ENCODE data around the gene CHADL.
"Not testable (repeated sequence)": the region's sequence is repeated elsewhere in the genome, so short reads cannot be mapped to it uniquely, and the experiment has no call there.

Gene CHADL

DNA sequence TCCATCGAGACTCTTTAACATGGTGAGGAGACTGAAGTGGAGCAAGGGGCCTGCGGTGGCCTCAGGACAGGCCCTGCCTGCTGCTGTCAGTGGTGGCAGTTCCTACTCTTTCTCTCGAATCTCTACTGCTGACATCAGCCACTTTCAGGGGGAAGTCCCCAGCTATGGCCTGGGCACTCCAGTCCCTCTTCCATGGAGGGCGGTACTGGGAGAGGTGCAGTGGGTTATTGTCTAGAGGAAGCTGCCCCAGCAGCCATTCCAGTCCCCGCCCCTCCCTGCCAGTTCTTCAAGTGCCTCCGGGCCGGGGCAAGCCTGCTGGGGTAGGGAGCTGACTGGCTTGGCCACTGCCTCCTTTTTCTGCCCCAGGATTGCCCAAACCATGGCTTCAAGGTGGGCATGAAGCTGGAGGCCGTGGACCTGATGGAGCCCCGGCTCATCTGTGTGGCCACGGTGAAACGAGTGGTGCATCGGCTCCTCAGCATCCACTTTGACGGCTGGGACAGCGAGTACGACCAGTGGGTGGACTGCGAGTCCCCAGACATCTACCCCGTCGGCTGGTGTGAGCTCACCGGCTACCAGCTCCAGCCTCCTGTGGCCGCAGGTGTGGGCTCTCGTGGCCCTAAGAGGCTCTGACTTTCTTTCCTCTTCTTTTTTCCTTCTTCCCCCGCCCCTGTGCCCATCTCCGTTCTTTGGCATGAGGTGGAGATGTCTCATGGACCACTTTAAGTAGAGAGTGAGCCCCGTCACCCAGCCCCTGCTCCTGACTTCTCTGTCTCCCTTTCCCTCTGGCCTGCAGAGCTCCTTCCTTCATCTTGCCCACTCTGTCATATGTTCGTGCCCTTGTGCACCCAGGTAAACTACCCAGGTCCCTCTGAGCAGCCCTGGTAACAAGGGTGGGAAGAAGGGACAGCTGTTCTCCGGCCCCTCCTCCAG is 13.7 kb downstream of the CHADL start:
- DNase-seq: no peak

DNA sequence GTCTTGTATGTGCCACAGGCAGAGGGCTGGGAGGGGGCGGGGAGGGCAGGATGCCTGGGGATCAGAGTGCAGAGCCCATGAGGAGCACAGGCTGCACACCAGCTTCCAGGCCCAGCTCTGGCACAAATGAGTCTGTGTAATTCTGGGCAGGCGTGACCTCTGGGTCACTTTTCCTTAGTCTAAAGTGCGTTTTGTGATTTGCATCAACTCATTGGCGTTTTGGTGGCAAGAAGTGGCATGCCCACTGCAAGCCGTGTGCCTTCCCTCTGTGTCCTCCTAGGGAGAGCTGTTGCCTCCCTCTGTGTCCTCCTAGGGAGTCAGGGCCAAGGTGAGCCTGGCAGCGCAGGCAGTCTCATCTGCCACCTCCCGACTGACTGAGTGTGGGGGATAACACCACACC is 17.2 kb downstream of the CHADL start:
- no peak for DNase-seq

DNA sequence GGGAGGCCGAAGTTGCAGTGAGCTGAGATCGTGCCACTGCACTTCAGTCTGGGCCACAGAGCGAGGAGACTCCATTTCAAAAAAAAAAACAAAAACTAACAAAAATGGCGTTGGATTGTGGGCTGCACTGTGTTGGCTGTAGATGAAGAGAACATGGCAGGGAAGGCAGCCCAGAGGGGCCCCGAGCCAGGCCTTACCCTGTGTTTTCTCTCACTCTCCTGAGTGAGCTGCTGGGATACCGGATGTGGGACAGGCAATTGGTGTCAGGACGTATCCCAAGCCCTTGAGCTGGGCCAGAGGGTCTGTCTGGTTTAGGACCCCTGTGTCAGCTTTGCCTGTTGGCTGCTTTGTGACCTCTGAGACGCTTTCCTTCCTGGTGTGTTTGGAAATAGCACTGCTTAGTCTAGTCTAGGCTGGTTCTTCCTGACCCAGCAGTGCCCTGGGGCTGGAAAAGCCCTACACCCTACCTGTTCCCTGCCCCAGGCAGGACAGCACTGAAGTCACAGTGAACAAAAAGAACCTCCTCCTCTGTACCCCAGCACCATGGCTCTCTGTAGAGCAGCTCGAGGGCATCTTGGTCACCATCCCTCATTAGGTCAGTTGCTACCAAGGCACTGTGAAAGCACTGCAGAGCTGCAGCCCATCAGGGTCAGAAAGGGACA is 17.8 kb downstream of the CHADL start:
- DNase-seq: no peak

DNA sequence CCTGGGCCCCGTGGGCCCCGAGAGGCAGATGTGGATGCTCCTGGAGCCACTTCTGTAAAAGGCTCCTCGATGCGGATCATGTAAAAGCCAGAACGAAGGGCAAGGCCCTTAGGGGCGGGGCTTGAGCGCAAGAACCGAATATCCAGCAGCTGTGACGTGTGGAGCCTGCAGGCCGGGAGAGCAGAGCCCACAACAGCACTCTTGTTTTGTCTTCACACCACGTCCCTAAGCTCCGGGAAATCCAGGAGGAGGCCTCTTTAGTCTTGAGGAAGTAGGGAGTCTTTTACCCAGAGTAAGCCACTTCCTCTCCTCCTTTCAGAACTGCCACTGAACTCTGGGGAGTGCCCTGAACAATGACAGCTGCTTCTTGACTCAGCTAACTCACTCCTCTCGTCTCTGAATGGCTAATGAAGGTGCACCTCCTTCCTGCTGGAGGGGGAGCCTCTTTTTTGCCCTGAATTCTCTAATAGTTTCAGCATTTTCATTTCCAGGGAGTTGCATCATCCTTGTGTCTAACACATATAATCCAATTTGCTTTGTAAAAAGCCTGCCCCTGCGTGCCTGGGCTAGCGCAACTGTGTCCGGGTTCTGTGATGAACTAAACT is 23.1 kb downstream of the CHADL start:
- DNase-seq: no peak

DNA sequence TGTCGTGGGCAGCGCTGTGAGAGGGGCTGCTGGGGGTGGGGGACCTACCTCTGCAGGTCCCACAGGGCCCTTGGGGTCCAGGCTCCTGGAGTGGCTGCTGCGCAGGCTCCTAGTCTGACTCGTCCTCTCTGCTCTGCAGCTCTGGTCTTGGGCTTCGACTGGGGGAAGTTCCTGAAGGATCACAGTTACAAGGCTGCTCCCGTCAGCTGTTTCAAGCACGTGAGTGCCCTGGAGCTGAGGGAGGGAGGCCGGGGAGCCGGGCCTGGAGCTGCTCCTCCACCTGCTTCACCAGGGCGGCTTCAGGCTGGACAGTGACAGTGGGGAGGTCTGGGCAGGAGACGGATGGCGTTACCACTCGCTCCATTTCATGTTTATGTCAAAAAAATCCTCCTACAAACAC is 23.7 kb downstream of the CHADL start:
- DNase-seq: no peak

DNA sequence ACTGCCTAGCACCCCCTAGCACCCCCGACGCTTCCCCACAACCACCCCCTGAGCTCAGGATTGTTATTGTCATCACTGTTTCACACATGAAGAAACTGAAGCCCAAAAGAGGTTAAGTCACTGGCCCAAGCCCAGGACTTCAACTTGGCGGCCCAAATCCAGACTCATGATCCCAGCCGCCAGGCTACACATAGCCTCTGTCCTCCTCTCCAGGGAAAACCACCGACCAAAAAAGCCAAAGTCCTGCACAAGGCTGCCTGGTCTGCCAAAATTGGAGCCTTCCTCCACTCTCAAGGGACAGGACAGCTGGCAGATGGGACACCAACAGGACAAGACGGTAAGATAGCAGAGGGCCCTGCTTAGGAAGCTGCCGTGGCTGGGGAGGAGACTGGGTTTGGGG is 24.8 kb downstream of the CHADL start:
- DNase-seq: no peak

DNA sequence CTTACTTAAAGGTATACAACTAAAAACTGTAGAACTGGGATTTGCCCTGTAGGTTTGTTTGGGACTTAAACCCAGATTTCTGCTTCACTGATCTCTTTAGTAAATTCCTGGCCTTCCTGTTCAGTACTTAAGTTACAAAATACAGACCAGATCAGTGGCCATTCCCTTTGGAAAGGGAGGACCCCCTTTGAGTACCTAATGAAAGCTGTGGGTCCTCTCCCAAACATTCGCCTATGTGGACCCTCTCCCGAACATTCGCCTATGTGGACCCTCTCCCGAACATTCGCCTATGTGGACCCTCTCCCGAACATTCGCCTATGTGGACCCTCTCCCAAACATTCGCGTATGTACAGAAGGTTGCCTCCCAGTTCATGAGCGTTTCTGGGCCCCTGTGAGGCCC is 25.3 kb downstream of the CHADL start:
- no peak for DNase-seq

DNA sequence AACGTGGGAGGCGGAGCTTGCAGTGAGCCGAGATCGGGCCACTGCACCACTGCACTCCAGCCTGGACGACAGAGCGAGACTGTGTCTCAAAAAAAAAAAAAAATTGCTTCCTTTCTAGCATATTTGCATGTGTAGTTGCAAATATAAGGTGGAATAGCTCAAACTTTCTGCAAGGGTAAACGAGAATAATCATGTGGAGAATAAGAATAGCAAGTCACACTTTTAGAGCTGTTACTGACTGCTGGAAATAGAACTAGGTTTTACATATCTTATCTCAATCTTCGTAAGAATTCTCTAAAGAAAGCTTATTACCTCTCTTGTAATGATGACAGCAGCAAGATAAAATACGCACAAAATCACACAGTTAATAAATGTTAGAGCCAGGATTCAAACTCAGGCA is 34.0 kb downstream of the CHADL start:
- DNase-seq: no peak

DNA sequence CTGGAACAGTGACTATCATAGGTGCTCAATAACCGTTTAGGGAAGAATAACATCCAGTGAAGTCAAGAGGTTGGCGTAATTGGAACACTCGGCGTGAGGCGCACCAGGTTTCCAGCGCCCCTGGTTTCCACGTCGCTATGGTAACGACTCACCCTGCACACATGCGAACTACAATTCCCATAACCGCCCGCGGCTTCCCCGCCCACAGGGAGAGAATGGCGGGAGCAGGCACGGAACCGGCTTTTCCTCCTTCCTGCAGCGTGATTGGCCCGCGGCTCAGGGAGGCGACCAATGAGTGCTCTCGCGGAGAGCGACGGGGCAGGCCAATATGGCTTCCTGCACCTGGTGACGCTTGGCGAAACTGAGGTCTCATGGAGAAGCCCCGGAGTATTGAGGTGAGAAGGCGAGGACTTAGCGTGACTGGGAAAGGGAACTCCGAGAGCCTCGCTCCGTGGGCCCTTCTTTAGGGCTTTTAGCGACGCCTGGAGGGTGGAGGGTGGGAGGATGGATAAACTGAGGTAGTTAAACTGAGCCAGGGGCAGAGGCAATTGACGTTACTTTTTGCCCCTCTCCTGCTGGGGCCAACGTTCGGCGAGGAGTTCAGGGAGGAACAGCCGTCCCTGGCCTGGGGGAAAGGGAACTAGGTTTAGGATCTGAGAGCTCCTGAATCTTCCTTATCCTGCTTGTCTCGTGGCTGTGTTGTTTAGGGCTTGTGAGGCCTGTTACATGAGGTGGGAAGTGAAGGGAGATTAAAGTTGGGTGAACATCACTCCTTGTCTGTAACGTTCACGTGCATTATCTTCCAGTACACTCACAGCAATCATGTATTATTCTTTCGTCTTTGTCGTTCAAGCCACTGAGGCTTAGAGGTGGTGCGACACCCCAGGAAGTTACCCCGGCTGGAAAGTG is 35.5 kb downstream of the CHADL start, which contains the start of gene L3MBTL2:
Gene L3MBTL2, plus strand, starts transcription at position 321 of the 909 bp plus-strand sequence. Its CDS starts 51 bp downstream, at position 372.
- DNase-seq: peak; percentile 90

DNA sequence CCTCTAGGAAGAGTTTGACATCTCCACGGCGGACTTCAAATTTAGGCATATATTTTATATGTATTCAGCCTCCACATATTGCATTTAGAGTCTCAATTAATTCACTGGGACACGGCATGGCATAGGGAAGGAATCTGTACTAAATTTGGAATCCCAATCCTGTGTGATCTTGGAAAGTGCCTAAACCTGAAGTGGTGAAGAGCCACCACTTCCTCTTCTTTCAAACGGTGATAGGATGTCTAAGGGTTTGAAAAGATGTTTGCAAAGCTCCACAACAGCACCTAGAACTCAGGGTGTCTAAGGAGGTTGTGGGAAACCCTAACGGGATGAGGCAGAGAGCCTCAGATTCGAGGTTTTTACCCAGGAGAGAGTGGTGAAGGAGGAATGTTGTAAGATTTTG is 36.7 kb downstream of the CHADL start:
- no peak for DNase-seq

DNA sequence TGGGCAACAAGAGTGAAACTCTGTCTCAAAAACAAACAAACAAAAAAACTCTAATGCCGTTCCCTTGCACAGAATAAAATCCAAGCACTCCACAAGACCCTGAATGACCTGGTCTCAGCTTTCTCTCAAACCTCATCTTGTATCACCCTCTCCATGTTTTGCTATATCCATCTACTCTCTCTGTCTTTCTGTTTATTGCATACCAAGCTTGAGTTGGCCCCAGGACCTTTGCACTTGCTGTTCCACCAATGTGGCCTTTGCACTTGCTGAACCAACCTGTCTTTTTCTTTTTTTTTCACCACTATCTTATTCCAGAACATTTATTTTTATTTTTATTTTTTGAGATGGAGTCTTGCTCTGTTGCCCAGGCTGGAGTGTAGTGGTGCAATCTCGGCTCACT is 37.6 kb downstream of the CHADL start:
- no peak for DNase-seq

DNA sequence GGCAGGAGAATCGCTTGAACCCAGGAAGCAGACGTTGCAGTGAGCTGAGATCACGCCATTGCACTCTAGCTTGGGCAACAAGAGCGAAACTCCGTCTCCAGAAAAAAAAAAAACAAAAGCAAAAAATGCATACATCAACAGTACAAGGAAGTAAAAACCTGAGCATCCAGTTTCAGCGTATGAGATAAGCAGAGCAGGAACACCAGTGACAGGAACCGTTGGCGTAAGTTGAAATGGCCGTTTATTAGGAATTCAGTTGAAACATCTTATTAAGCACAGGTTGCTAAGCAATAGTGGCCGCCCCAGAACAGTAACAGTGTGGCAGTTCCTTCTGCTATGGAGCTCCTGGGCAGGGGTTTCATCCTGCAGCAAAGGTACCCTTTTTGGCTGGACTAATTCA is 39.6 kb downstream of the CHADL start:
- no peak for DNase-seq

DNA sequence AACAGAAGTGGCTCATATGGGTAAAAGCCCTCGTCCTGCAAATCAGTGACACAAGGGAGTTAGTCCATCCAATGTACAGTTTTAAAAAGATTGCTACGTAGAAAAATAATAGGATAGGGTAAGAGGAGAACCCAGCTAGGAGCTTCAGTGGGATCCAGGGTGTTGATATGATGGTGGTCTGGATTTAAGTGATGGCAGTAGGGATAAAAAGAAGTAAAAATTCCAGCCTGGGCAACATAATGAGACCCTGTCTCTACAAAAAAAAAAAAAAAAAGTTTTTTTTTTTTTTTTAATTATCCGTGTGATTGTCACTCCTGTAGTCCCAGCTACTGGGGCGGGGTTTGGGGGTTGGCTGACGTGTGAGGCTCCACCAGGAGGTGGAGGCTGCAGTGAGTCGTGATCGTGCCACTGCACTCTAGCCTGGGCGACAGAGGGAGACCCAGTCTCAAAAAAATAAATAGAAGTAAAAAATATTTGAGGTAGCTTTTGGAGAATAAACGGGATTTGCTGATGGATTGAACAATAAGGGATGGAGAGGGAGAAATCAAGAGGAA is 42.6 kb downstream of the CHADL start:
- no peak for DNase-seq

DNA sequence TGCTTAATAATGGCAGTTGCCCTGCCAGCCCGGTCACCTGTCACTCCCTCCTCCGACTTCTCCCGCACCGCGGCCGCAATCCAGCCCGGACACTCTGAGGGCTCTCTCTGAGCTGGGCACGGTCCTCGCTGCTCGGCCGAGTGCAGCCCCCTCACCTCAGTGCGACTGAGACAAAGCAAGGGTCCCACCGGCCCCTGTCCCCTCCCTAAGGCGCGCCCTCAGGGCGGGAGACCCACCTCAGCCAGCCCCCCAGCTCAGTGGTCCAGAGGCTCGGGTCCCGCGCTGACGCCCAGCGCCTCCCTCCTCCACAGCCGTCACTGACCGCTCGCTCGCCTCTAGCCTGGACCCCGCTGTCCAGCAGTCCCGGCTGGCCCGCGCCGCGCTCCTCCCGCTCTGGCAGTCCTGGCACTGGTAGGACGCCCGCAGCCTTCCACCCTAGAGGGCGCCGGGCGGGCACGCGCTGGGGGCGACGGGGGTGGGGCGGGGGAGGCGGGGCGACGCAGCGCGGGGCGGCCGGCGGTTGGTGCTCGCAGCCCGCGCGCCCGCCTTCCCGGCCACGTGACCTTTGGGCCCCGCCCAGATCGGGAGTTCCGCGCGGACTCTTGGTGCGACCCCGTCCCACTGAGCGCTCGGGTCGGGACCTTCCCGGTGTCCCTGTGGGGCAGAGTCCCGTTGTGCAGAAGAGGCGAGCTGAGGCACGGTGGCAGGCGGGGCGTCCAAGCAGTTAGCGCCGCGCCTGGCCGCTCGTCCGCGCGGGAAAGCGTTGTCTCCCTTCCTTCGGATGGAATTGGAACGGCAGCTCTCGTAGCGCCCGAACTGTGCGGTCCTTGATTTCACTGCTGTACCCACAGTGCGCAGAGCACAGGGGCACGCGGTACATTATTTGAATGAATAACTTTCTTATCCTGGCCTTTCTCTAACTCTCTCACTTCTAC is 43.4 kb downstream of the CHADL start:
- DNase-seq: peak; percentile 47

DNA sequence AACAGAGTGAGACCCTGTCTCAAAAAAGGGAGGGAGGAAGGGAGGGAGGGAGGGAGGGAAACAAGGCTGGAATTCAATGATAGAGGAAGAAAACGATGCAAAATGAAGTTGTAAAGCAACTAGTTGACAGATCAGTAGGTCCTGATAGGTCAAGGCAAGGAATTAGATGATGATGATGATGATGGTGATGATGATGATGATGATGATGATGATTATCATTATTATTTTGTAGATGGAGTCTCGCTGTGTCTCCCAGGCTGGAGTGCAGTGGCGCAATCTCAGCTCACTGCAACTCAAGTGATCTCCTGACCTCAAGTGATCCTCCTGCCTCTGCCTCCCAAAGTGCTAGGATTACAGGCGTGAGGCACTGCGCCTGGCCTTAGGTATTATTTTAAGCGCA is 46.9 kb downstream of the CHADL start:
- DNase-seq: no peak

DNA sequence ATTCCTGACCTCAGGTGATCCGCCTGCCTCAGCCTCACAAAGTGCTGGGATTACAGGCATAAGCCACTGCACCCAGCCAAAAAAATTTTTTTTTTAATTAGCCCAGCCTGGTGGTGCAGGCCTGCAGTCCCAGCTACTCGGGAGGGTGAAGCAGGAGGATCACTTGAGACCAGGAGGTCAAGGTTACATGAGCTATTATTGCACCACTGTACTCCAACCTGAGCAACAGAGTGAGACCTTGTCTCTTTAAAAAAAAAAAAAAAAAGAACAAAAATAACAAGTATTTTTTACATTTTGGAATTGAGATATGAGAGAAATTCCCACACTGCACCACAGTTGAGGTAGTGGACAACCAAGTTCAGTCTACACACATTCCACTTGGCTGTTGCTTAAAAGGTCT is 49.3 kb downstream of the CHADL start:
- DNase-seq: no peak

DNA sequence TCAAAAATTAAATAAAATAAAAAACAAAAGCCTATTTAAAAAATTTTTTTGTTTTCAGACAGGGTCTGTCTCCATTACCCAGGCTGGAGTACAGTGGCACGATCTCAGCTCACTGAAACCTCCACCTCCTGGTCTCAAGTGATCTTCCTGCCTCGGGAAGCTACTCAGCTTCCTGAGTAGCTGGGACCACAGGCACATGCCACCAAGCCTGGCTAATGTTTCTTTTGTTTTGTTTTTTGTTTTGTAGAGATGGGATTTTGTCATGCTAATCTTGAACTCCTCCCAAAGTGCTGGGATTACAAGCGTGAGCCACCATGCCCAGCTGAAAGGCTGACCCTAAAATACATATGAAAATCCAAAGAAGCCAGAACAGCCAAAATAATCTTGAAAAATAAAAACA is 56.1 kb downstream of the CHADL start:
- DNase-seq: no peak

DNA sequence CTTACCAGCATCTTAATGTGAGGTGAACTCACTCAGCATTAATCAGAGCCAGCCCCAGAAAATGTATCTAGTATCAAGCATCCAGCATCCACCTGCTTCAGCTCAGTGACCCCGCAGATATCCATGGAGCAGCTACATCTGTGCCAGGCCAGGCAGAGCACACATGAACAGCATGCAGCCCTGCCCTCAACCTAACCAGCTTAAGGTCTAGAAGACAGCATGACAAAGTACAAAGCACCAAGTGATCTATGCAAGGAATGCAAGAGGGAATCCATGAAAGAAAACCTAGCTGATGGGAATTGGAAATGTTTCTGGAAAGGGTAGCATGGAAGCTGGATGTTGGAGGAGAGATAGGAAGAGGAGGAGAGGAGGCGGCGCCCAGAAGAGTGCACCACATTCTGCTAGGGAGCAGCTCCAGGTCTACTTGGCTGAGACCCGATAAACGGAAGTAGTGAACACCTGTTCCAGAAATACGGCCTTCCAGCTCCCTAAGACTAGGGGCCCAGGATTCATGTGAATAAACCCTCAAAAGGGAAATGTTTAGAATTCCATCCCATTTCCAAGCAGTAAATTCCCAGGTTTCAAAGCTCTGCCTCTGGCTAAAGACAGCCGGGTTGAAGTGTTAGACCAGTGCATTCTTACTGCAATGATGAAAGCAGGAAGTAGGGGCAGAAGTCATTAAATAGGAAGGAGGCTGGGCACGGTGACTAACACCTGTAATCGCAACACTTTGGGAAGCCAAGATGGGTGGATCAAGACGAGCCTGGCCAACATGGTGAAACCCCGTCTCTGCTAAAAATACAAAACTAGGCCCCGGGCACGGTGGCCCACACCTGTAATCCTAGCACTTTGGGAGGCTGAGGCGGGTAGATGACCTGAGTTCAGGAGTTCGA is 59.1 kb downstream of the CHADL start:
- no peak for DNase-seq

DNA sequence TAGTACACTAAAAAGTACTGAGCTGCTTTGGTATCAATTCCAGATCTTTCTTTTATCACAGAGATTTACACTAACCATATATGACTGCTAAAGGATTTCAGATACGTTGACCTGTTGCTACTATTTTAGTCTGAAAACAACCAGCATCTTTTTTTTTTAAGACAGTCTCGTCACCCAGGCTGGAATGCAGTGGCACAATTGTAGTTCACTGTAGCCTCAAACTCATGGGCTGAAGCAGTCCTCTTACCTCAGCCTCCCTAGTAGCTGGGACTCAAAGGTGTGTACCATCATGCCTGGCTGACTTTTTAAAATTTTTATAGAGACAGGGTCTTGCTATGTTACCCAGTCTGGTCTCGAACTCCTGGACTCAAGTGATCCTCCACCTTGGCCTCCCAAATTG is 59.8 kb downstream of the CHADL start:
- DNase-seq: no peak

DNA sequence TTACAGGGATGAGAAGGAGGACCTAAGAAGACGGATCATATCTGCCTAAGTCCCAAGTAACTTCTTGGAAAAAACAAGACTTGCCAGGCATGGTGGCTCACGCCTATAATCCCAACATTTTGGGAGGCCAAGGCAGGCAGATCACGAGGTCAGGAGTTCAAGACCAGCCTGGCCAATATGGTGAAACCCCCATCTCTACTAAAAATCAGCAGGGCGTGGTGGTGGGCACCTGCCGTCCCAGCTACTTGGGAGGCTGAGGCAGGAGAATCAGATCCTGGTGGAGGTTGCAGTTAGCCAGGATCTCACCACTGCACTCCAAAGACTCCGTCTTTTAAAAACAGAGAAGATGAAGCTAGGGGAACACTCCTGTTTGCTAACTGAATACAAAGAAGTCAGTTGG is 60.4 kb downstream of the CHADL start:
- DNase-seq: not testable (repeated sequence)
